ENCODE results near the gene DYNC2I2.

GRCh38 chr9:128595471-128595870 lies 61.2 kb downstream of the DYNC2I2 start:
- TF ChIP-seq CTCF (IDR thresholded peaks at IDR 0.05) (no peak), ZFX (IDR thresholded peaks at IDR 0.05; ENCODE audit: borderline replicate concordance) (no peak)
